OCI-M2 (cell line): ENCODE data around the gene GCG.

Experiments used
- DNase-seq: peaks from one replicate; lab custom pipeline; 2025; ENCODE audit not compliant: unreplicated experiment; lab: John Stamatoyannopoulos, UW

Gene GCG

DNA sequence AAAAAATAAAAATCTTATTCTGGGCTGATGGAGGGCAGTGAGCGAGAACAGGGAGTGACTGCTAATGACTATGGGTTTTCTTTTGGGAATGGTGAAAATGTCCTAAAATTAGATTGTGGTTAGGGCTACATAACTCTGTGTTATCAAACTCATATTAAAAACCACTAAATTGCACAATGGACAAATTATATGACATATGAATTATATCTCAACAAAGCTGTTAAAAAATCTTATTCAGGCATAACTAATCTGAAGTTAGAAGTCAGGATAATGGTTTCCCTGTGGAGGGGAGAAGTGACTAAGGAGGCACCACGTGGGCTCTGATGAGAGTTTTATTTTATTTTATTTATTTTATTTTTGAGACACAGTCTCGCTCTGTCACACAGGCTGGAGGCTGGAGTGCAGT is 45.9 kb downstream of the GCG start:
- DNase-seq = no peak

DNA sequence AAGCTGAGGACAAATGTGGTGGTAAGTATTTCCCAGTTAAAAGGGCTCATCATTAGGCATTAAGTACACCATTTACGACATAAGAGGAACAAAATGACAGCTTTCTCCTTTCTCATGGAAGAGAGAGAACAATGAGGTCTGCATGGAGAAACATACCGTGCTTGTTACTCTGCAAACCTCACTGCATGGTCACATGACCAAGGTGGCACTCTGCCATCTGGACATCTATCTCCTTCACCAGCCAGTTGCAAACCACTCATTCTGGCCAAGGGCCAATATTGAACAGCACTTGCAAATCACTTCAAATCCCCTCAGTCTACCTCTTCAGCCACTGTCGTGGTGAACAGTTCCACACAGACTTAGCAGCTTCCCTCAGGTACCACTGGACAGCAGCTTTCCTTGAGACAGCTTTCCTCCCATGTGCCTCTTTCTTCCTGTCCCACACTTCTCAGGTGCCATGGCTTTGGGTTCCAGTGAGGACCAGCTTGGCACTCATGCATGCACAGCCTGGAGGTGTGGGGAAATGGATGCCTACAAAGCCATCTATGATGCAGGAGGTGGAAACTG is 48.5 kb downstream of the GCG start:
- no peak for DNase-seq

DNA sequence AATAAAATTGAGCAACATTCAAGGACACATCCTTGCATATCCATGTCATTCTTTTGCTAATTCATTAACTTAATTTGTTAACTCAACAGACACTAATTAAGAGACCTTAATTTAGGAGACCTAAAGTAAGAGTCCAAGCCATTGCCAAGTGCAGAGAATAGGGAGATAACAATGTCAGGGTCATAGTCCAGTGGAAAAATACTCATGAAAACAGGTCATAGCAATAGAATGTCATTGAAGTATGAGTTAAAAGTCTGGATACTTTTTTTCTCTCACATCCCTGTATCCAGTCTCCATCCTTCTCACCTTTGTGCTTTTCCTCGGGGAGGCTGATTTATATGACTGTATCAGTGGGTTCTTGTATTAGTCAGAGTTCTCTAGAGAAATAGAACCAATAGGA is 51.5 kb downstream of the GCG start:
- DNase-seq = no peak

DNA sequence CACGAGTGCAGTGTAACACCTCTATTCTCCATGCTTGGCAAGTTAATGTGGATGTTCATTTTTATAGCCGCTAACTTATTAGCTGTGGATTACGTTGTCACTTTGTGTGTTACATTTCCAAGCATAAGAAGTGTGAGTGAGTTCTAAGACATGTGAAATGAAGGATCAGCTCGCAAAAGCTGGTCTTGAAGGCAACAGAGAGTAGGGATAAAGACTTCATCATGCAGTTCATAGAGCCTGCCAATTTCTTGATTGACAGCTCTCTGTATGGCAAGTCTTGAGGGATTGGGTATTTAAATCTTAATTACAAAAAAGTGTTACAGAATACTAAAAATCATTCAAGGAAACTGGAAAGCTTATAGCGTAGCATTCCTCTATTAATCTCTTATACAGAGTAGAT is 52.2 kb downstream of the GCG start:
- DNase-seq = no peak
